HCT116 (cell line): ENCODE measurements around the gene R3HDM1. TPM values are rescaled to one million over a fixed set of nuclear protein-coding genes. Genes with fewer than 3 reads are reported as not detected.
A peak's percentile ranks its signal among the peaks of the same experiment; 100 is the strongest.

Source experiments
- ATAC-seq: fragments of 200-7000 bp; cut with Tn5 transposase; 2 replicates; pipeline ENCODE4 v1.9.1; 2020; ENCODE audit warnings: mild to moderate bottlenecking, moderate library complexity
- BruUV-seq: library from RNA; stranded (reverse); fragments of 400-500 nt; replicated peaks from 2 replicates; lab custom pipeline; 2021; lab: Mats Ljungman, UMichigan
- CTCF ChIA-PET: fragments of 300-600 bp; sonication (Branson Sonifier 250); formaldehyde crosslinking; loops from one replicate; lab custom pipeline; 2021; ENCODE audit warnings: antibody characterized with exemption; lab: Charles Lee
- POLR2A ChIA-PET: fragments of 300-600, 350-600 bp; sonication (Branson Sonifier 250); formaldehyde crosslinking; loops from one replicate; lab custom pipeline; 2021; ENCODE audit warnings: antibody characterized with exemption; lab: Charles Lee
- RAD21 ChIA-PET, 2 experiments: fragments of 300-600 bp; sonication (Branson Sonifier 250); formaldehyde crosslinking; loops; one replicate each; lab custom pipeline; 2023; ENCODE audit warnings: low total read pairs in 2 of 2; ENCODE audit not compliant: uncharacterized antibody in 2 of 2, unreplicated experiment in 2 of 2, low non-redundant PET in 1 of 2; lab: Charles Lee
- DNase-seq: peaks from one replicate; pipeline ENCODE4 v3.0.0-alpha.2; 2010; ENCODE audit warnings: low read depth, low spot score
- H2AFZ ChIP-seq: fragments of 200-600 bp; shearing (Covaris generic), sonication (generic); 2 replicates; pipeline ENCODE4 v1.6.1; 2017; ENCODE audit warnings: low read depth, mixed run types, mixed read lengths, antibody characterized with exemption, low read length; ENCODE audit not compliant: poor library complexity, severe bottlenecking
- H3K27ac ChIP-seq: 2 replicates; pipeline ENCODE4 v1.5.1; 2012; ENCODE audit warnings: low read depth, low read length
- H3K27me3 ChIP-seq: fragments of 200-600 bp; sonication (generic); 2 replicates; pipeline ENCODE4 v1.6.1; 2016; ENCODE audit warnings: mixed run types, low read length, mixed read lengths; ENCODE audit not compliant: insufficient read depth
- H3K36me3 ChIP-seq, 2 experiments: fragments of 200-500 bp in 1 of 2; fragments of 200-600 bp in 1 of 2; sonication (Bioruptor generic) in 1 of 2; sonication (generic) in 1 of 2; 2 replicates each; pipeline versions ENCODE4 v1.5.1 to v1.6.1; 2014 to 2016; ENCODE audit warnings: low read length in 2 of 2, inconsistent platforms in 1 of 2, mixed read lengths in 1 of 2, mixed run types in 1 of 2; ENCODE audit not compliant: insufficient read depth in 2 of 2, control insufficient read depth in 1 of 2
- H3K4me1 ChIP-seq, 2 experiments: fragments of 200-600 bp in 1 of 2; sonication (generic) in 1 of 2; 2 replicates each; pipeline versions ENCODE4 v1.5.1 to v1.6.1; 2012 to 2017; ENCODE audit warnings: low read length in 2 of 2, inconsistent platforms in 1 of 2, mild to moderate bottlenecking in 1 of 2, mixed read lengths in 1 of 2, mixed run types in 1 of 2, moderate library complexity in 1 of 2; ENCODE audit not compliant: insufficient read depth in 2 of 2, control insufficient read depth in 1 of 2
- H3K4me2 ChIP-seq: fragments of 200-600 bp; sonication (generic); 2 replicates; pipeline ENCODE4 v1.6.1; 2017; ENCODE audit warnings: mixed run types, low read length, mixed read lengths
- H3K4me3 ChIP-seq, 2 experiments: fragments of 200-600 bp in 1 of 2; sonication (generic) in 1 of 2; replicated peaks in 1 of 2; 2 replicates each; pipeline ENCODE4 v1.5.1; 2011 to 2016; ENCODE audit warnings: low read length in 2 of 2, control low read depth in 1 of 2, low read depth in 1 of 2, mild to moderate bottlenecking in 1 of 2, mixed read lengths in 1 of 2, mixed run types in 1 of 2
- H3K79me2 ChIP-seq: fragments of 200-600 bp; sonication (generic); 2 replicates; pipeline ENCODE4 v1.6.1; 2017; ENCODE audit warnings: mild to moderate bottlenecking, mixed run types, low read length, moderate library complexity, mixed read lengths; ENCODE audit not compliant: insufficient read depth
- H3K9ac ChIP-seq: fragments of 200-600 bp; sonication (generic); 2 replicates; pipeline ENCODE4 v1.6.1; 2016; ENCODE audit warnings: low read length, mixed read lengths
- H3K9me2 ChIP-seq: fragments of 200-600 bp; sonication (generic), shearing (Covaris generic); 2 replicates; pipeline ENCODE4 v1.6.1; 2017; ENCODE audit warnings: mixed run types, mild to moderate bottlenecking, moderate library complexity; ENCODE audit not compliant: insufficient read depth
- H3K9me3 ChIP-seq, 2 experiments: fragments of 200-500 bp in 1 of 2; fragments of 200-600 bp in 1 of 2; sonication (Bioruptor generic) in 1 of 2; sonication (generic) in 1 of 2; 2 replicates each; pipeline ENCODE4 v1.6.1; 2014 to 2017; ENCODE audit warnings: low read length in 2 of 2, mixed read lengths in 2 of 2, inconsistent platforms in 1 of 2, low read depth in 1 of 2, mild to moderate bottlenecking in 1 of 2, mixed run types in 1 of 2, moderate library complexity in 1 of 2; ENCODE audit not compliant: control insufficient read depth in 1 of 2, insufficient read depth in 1 of 2
- H4K20me1 ChIP-seq: fragments of 200-600 bp; sonication (generic), shearing (Covaris generic); 2 replicates; pipeline ENCODE4 v1.6.1; 2017; ENCODE audit warnings: mixed run types, mild to moderate bottlenecking, moderate library complexity; ENCODE audit not compliant: insufficient read depth
- CBX3 ChIP-seq: IDR thresholded peaks from 2 replicates; pipeline ENCODE4 v1.6.1; 2012; ENCODE audit warnings: low read depth
- CEBPB ChIP-seq: IDR thresholded peaks from 2 replicates; pipeline ENCODE4 v1.6.1; 2012; ENCODE audit warnings: low read depth
- EGR1 ChIP-seq: IDR thresholded peaks from 2 replicates; pipeline ENCODE4 v1.6.1; 2012; ENCODE audit warnings: low read depth
- ELF1 ChIP-seq: IDR thresholded peaks from 2 replicates; pipeline ENCODE4 v1.6.1; 2012; ENCODE audit warnings: low read depth, borderline replicate concordance
- EZH2 ChIP-seq: fragments of 200-600 bp; sonication (generic); IDR thresholded peaks from 2 replicates; pipeline ENCODE4 v1.6.1; 2017; ENCODE audit warnings: antibody characterized with exemption, mixed run types
- EZH2phosphoT487 ChIP-seq: fragments of 200-600 bp; IDR thresholded peaks from 2 replicates; pipeline ENCODE4 v1.6.1; 2018; ENCODE audit warnings: antibody characterized with exemption, borderline replicate concordance
- FOSL1 ChIP-seq: IDR thresholded peaks from 2 replicates; pipeline ENCODE4 v1.6.1; 2012; ENCODE audit warnings: low read depth
- JUND ChIP-seq: IDR thresholded peaks from 2 replicates; pipeline ENCODE4 v1.6.1; 2012
- POLR2A ChIP-seq: IDR thresholded peaks from 2 replicates; pipeline ENCODE4 v1.7.0; 2011; ENCODE audit warnings: borderline replicate concordance; ENCODE audit not compliant: insufficient read depth, insufficient read length; ENCODE audit errors: extremely low read depth
- POLR2AphosphoS5 ChIP-seq: IDR thresholded peaks from 2 replicates; pipeline ENCODE4 v1.6.1; 2011; ENCODE audit warnings: mild to moderate bottlenecking, low read depth, low read length, moderate library complexity
- RAD21 ChIP-seq: IDR thresholded peaks from 2 replicates; pipeline ENCODE4 v1.6.1; 2012; ENCODE audit warnings: low read depth, mild to moderate bottlenecking
- SIN3A ChIP-seq: IDR thresholded peaks from 2 replicates; pipeline ENCODE4 v1.6.1; 2012; ENCODE audit warnings: low read depth
- SP1 ChIP-seq: IDR thresholded peaks from 2 replicates; pipeline ENCODE4 v1.6.1; 2012; ENCODE audit warnings: low read depth
- SRF ChIP-seq: IDR thresholded peaks from 2 replicates; pipeline ENCODE4 v1.6.1; 2012; ENCODE audit warnings: low read depth
- YY1 ChIP-seq: IDR thresholded peaks from 2 replicates; pipeline ENCODE4 v1.6.1; 2011; ENCODE audit warnings: low read length, low read depth, moderate library complexity, mild to moderate bottlenecking; ENCODE audit not compliant: insufficient replicate concordance; ENCODE audit errors: extremely low read depth
- ZFX ChIP-seq: fragments of 450-650 bp; IDR thresholded peaks from 2 replicates; pipeline ENCODE4 v1.6.1; 2017
- ZNF274 ChIP-seq: fragments of 200-500 bp; sonication (Bioruptor generic); IDR thresholded peaks from 2 replicates; pipeline ENCODE4 v1.6.1; 2014; ENCODE audit warnings: mild to moderate bottlenecking, low read depth, low read length, inconsistent platforms
- intact Hi-C: fragments of 100-400 bp; cut with micrococcal nuclease; formaldehyde crosslinking; loops from 2 replicates; pipeline ENCODE4 v1.10.0; 2022
- total RNA-seq: library from RNA; stranded (reverse); gene quantifications from one replicate; pipeline ENCODE4 v1.2.1, GENCODE V29; 2021; ENCODE audit not compliant: unreplicated experiment
- TF ChIP-seq, protein P1 (sequence below): IDR thresholded peaks from 2 replicates; pipeline ENCODE4 v1.6.1; 2011; ENCODE audit warnings: mild to moderate bottlenecking, low read length, moderate library complexity; ENCODE audit not compliant: insufficient replicate concordance; ENCODE audit errors: extremely low read depth
- TF ChIP-seq, protein P2 (sequence below): IDR thresholded peaks from 2 replicates; pipeline ENCODE4 v1.6.1; 2012
- TF ChIP-seq, protein P3 (sequence below): IDR thresholded peaks from 2 replicates; pipeline ENCODE4 v1.6.1; 2012
- TF ChIP-seq, protein P4 (sequence below), 3 experiments: fragments of 200-600 bp in 1 of 3; sonication (generic) in 1 of 3; IDR thresholded peaks in 2 of 3; conservative IDR thresholded peaks in 1 of 3; 2 replicates each; pipeline ENCODE4 v1.5.1; 2012 to 2017; ENCODE audit warnings: low read depth in 2 of 3, low read length in 2 of 3, antibody characterized with exemption in 1 of 3, borderline replicate concordance in 1 of 3, control low read depth in 1 of 3, mild to moderate bottlenecking in 1 of 3, mixed read lengths in 1 of 3, mixed run types in 1 of 3, moderate library complexity in 1 of 3; ENCODE audit not compliant: insufficient read depth in 1 of 3

The R3HDM1 gene
- total RNA-seq, 1 experiment from 2014 or later, result 43.1 TPM

DNA sequence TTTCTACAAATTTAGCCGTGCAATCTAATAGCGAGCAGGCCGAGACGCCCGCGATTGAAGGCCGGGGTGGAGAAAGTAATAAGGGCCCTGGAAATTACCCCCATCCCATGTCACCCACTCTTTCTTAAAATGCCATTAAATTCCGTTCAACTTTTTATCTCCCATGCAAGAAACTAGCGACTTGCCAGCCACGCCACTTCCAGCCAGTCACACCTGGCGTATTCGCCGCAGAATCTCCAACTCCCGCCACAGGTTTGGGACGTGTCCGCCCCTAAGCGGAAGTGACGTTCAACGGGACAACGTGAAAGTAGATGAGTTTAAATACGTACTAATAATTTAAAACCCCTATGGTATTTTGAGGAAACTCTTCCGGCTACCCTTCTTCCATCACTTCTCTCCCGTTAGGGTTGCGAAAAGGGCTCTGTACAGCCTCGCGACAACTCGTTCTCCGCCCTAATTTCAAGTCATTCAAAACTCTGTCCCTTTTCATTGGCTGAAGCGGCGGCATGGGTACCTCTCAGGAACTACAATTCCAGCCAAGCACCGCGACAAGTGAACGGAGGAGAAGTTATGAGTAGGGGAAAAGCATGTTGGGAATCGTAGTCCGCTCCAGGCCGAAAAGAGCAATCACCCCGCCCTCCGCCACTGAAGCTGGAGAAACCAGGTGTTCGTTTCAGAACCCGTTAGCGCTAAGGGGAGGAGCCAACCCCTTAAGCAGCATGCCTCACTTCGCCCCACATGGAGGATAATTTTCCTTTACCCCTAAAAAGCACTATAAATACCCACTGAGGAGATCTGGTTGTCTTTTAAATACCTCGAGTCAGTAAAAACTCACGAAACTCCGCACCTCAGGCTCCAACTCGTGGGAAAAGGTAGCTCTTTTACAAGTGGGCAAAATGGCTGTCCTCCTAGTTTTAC, 712 bp upstream of the R3HDM1 start, which contains the start of gene ZRANB3:
ZRANB3 (minus strand) TSS at position 906 of the 918 bp plus-strand sequence.
- no peaks in the 10 kb centered on the region for H3K27me3 ChIP-seq
- ChIA-PET RAD21 (interaction anchor here in 1 of 2 experiments (1.0 kb wide), 1 partner anchor 8 kb away, joined by 4 read pairs; no protein-coding TSS in a partner anchor), POLR2A (interaction anchor here (0.6 to 1.3 kb wide), 4 partner anchors 8 to 269 kb away, joined by 3 to 17 read pairs (median 4); no protein-coding TSS in a partner anchor), CTCF (interaction anchor here (0.7 to 1.3 kb wide), 4 partner anchors 8 to 364 kb away, joined by 4 to 5 read pairs (median 4); no protein-coding TSS in a partner anchor)
- intact Hi-C loops, result loop anchor here (5.0 kb wide), 1 partner anchor 478 kb away; the partner anchor contains the start of gene RAB3GAP1
- no peaks in the 10 kb centered on the region for H3K36me3 ChIP-seq
- peaks cover 79% of the 10 kb centered on the region for H3K79me2 ChIP-seq
- peaks cover 7 to 24% of the 10 kb centered on the region in 2 experiments for H3K4me1 ChIP-seq
- peak within 1 kb of the TSS; percentile 80 to 89 for H3K4me3 ChIP-seq
- peak; percentile 80 for ATAC-seq
- peak within 1 kb of the TSS; percentile 89 for H3K9ac ChIP-seq
- peak within 1 kb of the TSS; percentile 71 for H3K27ac ChIP-seq
- H3K9me2 ChIP-seq, result no peaks in the 10 kb centered on the region
- BruUV-seq, result TSS peak; percentile 82
- DNase-seq, result peak; percentile 97
- peak within 1 kb of the TSS; percentile 43 for H2AFZ ChIP-seq
- no peaks in the 10 kb centered on the region for H3K9me3 ChIP-seq
- peak within 1 kb of the TSS; percentile 83 for H3K4me2 ChIP-seq
- H4K20me1 ChIP-seq, result 0 out of 2 replicates have a peak, but pooled peaks cover 2% of the 10 kb centered on the region
- TF ChIP-seq SP1, result no peak; the same call in 1 of the 2 replicates
- TF ChIP-seq EZH2phosphoT487, result no peak
- peak; percentile 78 for TF ChIP-seq SIN3A
- no peak for TF ChIP-seq ELF1
- no peak for TF ChIP-seq RAD21
- TF ChIP-seq SRF, result no peak
- no peak for TF ChIP-seq FOSL1
- TF ChIP-seq EGR1, result no peak
- TF ChIP-seq JUND, result no peak
- no peak for TF ChIP-seq CBX3
- TF ChIP-seq CEBPB, result no peak
- TF ChIP-seq, protein P1, sequence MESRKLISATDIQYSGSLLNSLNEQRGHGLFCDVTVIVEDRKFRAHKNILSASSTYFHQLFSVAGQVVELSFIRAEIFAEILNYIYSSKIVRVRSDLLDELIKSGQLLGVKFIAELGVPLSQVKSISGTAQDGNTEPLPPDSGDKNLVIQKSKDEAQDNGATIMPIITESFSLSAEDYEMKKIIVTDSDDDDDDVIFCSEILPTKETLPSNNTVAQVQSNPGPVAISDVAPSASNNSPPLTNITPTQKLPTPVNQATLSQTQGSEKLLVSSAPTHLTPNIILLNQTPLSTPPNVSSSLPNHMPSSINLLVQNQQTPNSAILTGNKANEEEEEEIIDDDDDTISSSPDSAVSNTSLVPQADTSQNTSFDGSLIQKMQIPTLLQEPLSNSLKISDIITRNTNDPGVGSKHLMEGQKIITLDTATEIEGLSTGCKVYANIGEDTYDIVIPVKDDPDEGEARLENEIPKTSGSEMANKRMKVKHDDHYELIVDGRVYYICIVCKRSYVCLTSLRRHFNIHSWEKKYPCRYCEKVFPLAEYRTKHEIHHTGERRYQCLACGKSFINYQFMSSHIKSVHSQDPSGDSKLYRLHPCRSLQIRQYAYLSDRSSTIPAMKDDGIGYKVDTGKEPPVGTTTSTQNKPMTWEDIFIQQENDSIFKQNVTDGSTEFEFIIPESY, result peak; percentile 87
- no peak for TF ChIP-seq ZNF274
- TF ChIP-seq POLR2AphosphoS5, result peak; percentile 62
- TF ChIP-seq, protein P2, sequence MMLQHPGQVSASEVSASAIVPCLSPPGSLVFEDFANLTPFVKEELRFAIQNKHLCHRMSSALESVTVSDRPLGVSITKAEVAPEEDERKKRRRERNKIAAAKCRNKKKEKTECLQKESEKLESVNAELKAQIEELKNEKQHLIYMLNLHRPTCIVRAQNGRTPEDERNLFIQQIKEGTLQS, result no peak
- peak; percentile 42 for TF ChIP-seq POLR2A
- TF ChIP-seq EZH2, result no peak
- TF ChIP-seq, protein P3, sequence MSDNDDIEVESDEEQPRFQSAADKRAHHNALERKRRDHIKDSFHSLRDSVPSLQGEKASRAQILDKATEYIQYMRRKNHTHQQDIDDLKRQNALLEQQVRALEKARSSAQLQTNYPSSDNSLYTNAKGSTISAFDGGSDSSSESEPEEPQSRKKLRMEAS, result peak; percentile 74
- peak; percentile 88 for TF ChIP-seq YY1
- peak; percentile 77 for TF ChIP-seq ZFX
- TF ChIP-seq, protein P4, sequence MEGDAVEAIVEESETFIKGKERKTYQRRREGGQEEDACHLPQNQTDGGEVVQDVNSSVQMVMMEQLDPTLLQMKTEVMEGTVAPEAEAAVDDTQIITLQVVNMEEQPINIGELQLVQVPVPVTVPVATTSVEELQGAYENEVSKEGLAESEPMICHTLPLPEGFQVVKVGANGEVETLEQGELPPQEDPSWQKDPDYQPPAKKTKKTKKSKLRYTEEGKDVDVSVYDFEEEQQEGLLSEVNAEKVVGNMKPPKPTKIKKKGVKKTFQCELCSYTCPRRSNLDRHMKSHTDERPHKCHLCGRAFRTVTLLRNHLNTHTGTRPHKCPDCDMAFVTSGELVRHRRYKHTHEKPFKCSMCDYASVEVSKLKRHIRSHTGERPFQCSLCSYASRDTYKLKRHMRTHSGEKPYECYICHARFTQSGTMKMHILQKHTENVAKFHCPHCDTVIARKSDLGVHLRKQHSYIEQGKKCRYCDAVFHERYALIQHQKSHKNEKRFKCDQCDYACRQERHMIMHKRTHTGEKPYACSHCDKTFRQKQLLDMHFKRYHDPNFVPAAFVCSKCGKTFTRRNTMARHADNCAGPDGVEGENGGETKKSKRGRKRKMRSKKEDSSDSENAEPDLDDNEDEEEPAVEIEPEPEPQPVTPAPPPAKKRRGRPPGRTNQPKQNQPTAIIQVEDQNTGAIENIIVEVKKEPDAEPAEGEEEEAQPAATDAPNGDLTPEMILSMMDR (IDR thresholded peaks at IDR 0.05 in 2 of 3, conservative IDR thresholded peaks at IDR 0.05 in 1 of 3; ENCODE audit: borderline replicate concordance in 1 of 3, insufficient read depth in 1 of 3, low read depth in 2 of 3, low read length in 2 of 3), result no peak
